GM19023 (cell line): ENCODE data around the gene RAB7B.
A peak's percentile ranks its signal among the peaks of the same experiment; 100 is the strongest.
"Not testable (repeated sequence)": the region's sequence is repeated elsewhere in the genome, so short reads cannot be mapped to it uniquely, and the experiment has no call there.

Experiments used
- ATAC-seq: cut with Tn5 transposase; IDR thresholded peaks from one replicate; pipeline ENCODE4 v1.9.1; 2021; ENCODE audit warnings: mild to moderate bottlenecking, moderate library complexity; ENCODE audit not compliant: unreplicated experiment

RAB7B gene

DNA sequence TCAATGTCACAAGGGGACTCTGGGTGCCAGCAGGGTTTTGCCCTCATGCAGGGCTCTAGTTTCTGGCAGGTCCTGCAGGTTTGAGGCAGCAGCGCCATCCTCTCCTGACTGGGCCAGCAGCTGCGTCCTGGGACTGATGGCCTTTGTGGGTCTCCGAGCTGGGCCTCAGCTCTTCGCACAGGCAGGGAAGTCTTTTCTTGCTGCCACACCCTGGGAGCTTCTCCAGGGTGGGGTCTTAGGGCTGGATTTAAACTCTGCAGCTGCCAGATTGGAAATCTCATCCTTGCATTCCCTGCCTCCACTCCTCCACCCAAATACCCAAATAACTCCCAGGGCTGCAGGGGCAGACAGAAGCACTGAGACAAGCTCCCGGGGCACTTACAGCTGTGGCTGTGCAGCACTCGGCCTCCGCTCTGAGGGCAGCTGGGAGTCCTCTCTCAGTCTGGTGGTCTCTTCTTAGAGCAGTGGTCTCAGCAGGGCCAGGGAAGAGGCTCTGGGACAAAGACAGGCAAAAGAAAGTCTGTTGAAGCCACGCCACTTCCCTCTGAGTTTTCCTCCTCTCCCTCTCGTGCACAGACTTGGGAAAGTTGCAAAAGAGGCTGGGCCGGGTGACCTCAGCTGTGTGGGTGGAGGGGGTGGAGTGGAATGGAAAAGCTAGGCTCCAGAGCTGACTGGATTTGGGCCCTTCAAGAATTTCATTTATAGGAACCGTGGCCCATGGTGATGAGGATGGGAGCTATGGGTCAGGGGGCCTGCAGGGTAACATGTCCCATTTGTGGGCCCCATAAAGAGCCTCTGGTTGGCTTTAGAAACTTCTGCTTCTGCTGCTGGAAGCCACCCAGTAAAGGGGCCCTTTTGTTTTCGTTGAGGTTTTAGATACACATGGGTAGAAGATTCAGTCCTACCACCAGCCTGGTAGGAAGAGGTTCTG, at the start of gene RAB7B:
Gene RAB7B, minus strand, starts transcription at position 525 of the 931 bp plus-strand sequence. CDS start 9,260 bp downstream, outside the sequence.
- no peak for ATAC-seq

GRCh38 chr1:206052231-206052865, 49.2 kb upstream of the RAB7B start:
- ATAC-seq = not testable (repeated sequence)

- ATAC-seq = peak; percentile 86
These were observed 47.5 kb upstream of the RAB7B start for GRCh38 chr1:206050655-206051235.

- no peak for ATAC-seq
These were observed 46.9 kb upstream of the RAB7B start for GRCh38 chr1:206049919-206050600.

- peak; percentile 34 for ATAC-seq
These were observed 46.1 kb upstream of the RAB7B start for GRCh38 chr1:206049293-206049692.

DNA sequence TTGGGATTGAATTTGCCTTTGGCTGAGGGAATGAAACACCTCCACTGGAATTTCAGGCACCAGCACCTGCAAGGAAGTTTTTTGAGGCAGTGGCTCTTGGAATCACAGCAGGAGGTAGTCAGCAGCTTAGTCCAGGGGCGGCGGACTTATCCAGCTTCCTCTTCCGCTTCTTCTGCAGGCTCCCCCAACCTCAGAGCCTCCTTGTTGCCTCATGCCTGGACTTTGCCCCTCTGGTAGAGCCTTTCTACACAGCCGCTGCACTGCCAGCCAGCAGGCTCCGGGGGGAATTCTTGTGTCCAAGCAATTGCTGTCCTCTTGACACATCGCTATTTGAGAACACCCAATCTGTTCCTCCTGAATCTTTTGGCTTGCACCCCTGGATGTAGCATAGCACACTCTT, 45.4 kb upstream of the RAB7B start:
- no peak for ATAC-seq

- no peak for ATAC-seq
These were observed 44.1 kb upstream of the RAB7B start for GRCh38 chr1:206047271-206047670.

DNA sequence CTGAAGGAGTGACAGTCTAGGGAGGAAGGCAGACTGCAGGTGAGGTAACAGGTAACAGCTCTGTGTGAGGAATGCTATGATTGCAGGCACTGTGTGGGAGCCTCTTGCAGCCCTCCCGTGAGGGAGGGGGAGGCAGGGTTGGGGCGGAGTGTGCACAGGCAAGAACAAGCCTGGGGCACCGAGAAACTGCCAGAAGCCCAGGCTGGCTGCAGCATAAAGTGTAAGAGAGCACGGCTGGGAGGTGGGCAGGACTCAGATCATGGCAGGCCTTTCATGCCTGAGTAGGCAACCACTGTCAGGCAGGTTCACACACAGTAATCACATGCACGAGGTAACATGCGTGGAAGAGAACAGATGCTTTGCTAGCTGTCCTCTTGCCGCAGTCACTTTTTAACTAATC, 38.4 kb upstream of the RAB7B start:
- no peak for ATAC-seq

- no peak for ATAC-seq
These were observed 37.1 kb upstream of the RAB7B start for GRCh38 chr1:206040328-206040727.

- ATAC-seq = no peak
These were observed 36.1 kb upstream of the RAB7B start for GRCh38 chr1:206039046-206039973.

- ATAC-seq = no peak
These were observed 34.4 kb upstream of the RAB7B start for GRCh38 chr1:206037581-206037980.

- ATAC-seq = no peak
These were observed 33.7 kb upstream of the RAB7B start for GRCh38 chr1:206036663-206037455.

GRCh38 chr1:206035027-206035426, 31.8 kb upstream of the RAB7B start:
- no peak for ATAC-seq

DNA sequence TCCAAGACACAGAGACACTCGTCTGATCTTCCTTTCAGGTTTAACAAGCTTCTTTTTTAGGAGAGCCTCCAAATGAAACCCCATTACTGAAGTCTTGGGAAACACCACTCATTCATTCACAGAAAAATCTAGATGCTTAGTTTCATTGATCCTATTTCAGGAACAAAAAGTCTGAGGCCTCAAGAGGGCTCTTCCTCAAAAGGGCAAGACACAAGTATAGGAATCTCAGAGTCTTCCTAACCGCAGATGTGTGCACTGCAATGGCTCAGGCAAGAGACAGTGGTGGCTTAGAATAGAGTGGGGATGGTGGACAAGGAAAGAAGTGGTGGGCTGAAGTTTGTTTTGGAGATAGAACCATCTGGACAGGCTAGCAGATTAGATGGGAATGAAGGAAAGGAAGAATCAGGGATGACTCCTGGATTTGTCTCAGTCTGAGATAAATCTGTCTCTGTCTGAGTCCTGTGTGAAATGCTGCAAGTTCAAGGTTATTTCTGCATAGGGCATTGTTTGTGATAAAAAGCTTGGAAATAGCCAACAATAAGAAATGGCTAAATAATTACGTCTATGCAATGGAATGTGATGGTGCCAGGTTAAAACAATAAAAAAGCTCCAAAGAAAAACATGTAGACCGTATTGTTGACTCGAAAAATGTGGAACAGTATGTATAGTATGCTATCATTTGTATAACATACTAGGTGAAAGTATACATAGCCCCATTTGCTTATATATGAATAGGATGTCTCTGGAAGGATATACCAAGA, 29.4 kb upstream of the RAB7B start:
- no peak for ATAC-seq

DNA sequence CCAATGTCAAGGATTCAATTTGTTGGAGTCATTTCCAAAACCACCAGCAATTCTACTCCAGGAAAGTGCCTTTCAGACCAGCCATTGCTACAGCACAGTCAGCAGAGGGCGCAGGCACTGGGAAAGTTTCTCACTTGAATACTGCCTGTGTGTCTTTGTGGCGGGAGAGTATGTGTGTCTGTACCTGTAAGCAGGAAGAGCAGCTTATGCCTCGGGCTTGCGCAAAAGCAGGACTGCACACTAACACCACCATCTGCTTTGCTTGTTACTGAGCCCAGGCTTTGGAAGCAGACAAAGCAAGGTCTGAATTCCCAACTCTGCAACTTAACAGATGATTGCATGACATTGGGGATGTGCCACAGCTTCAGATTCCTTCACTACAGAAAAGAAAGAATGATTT, 27.5 kb upstream of the RAB7B start:
- ATAC-seq = peak; percentile 71

DNA sequence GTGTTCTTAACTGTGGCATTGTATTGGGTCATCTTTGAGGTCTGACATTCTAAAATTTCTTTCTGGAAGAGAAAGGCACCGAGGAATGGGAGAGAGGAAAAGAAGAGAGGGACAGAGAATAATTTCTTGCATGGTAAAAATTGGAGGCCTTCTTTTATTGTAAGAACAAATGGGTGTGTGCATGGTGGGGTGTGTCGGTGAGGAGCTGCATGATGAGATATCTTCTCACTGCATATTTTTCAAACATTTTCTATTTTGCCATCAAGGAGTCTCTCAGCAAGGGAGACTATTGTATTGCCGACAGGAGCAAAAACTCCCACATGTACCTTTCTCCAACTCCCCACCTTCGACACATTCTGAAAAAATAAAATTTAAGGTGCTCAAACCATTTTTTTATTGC, 27.0 kb upstream of the RAB7B start:
- ATAC-seq = no peak

- ATAC-seq = no peak
These were observed 26.3 kb upstream of the RAB7B start for GRCh38 chr1:206029484-206029883.

GRCh38 chr1:206025283-206025820, 22.2 kb upstream of the RAB7B start:
- ATAC-seq = no peak
